COLO668 (cell line): ENCODE data around the gene GAS2L1.

Experiments used
- DNase-seq: peaks from one replicate; lab custom pipeline; 2025; ENCODE audit not compliant: unreplicated experiment; lab: John Stamatoyannopoulos, UW

The GAS2L1 gene

GRCh38 chr22:29308791-29309262 lies 2.4 kb downstream of the GAS2L1 start:
- no peak for DNase-seq

GRCh38 chr22:29309332-29310064 lies 3.0 kb downstream of the GAS2L1 start:
- no peak for DNase-seq

GRCh38 chr22:29310065-29310862 lies 3.8 kb downstream of the GAS2L1 start:
- DNase-seq, result no peak

- DNase-seq, result peak; percentile 72
These were observed 4.5 kb downstream of the GAS2L1 start for GRCh38 chr22:29310863-29311339.

- DNase-seq, result no peak
These were observed 5.2 kb downstream of the GAS2L1 start for GRCh38 chr22:29311464-29312217.

- DNase-seq, result no peak
These were observed 6.0 kb downstream of the GAS2L1 start for GRCh38 chr22:29312218-29313125.

- no peak for DNase-seq
These were observed 6.7 kb downstream of the GAS2L1 start for GRCh38 chr22:29313126-29313575.

GRCh38 chr22:29313576-29314466 lies 7.4 kb downstream of the GAS2L1 start:
- peak; percentile 49 for DNase-seq

- peak; percentile 39 for DNase-seq
These were observed 8.3 kb downstream of the GAS2L1 start for GRCh38 chr22:29314537-29315285.

GRCh38 chr22:29315286-29316140 lies 9.1 kb downstream of the GAS2L1 start, which contains the start of gene RASL10A:
TSS of gene RASL10A (minus strand) at chr22:29315697. CDS start at chr22:29315246, 451 bp downstream.
- peak; percentile 37 for DNase-seq

GRCh38 chr22:29316141-29316828 lies 9.8 kb downstream of the GAS2L1 start:
- no peak for DNase-seq

GRCh38 chr22:29317827-29318454 lies 11.5 kb downstream of the GAS2L1 start:
- DNase-seq, result no peak

- no peak for DNase-seq
These were observed 12.6 kb downstream of the GAS2L1 start for GRCh38 chr22:29319072-29319471.

- no peak for DNase-seq
These were observed 14.1 kb downstream of the GAS2L1 start for GRCh38 chr22:29320546-29320945.

- no peak for DNase-seq
These were observed 17.2 kb downstream of the GAS2L1 start for GRCh38 chr22:29323641-29324040.

GRCh38 chr22:29325356-29325755 lies 18.9 kb downstream of the GAS2L1 start:
- no peak for DNase-seq
